ENCODE results near the gene NME2.

The NME2 gene

GRCh38 chr17:51203838-51204237 lies 37.6 kb downstream of the NME2 start:
- DNase-seq (ENCODE audit: low read depth in 2 of 2), result no peak

DNA sequence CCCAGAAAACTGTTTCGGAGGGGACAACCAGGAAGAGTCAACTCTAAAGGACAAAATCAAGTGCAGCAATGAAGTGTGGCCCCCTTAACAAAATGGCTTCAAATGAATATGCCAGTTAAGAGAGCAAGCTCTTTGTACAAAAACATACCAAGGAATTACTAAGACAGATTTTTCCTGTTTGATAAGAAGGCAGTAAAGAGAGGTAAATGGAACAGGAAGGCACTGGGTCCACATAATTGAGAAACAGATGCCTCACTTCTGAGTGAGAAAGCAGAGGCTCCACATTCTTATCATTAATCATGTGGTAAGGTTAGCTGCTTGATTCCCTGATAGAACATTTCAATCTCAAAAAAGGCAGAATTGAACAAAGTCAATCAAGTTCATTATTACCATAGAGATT lies 48.7 kb downstream of the NME2 start:
- DNase-seq (ENCODE audit: low read depth in 2 of 2), result no peak

GRCh38 chr17:51217946-51218345 lies 51.7 kb downstream of the NME2 start:
- DNase-seq (ENCODE audit: low read depth in 2 of 2), result no peak

DNA sequence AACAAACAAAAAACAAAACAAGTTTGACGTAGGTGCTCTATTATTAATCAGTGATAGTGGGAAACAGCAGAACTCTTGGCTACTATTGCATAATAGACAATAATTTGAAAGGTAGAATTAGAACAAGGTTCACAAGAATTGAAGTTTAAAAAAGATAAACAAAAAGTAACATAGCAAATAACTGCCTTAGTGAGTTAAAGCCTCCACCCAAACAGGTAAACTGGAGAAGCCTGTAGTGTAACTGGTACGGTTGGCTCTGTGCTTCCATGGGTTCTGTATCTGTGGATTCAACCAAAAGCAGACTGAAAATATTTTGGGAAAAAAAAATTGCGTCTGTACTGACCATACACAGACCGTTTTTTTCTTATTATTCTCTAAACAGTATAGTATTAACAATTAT lies 55.1 kb downstream of the NME2 start:
- DNase-seq (ENCODE audit: low read depth in 2 of 2), result no peak

Data from stimulated activated CD4-positive, alpha-beta T cell treated with anti-CD3 and anti-CD28 coated beads, Interleukin-4, amount 100 ng/mL, for 48 hours (primary cell).